ACC112 (cell line): ENCODE data around the gene TSPAN14.

ENCODE experiments used
- H2AFZ ChIP-seq: fragments of 200-600 bp; sonication (generic); one replicate; pipeline ENCODE4 v1.6.0; 2017; ENCODE audit warnings: antibody characterized with exemption, low read length; ENCODE audit not compliant: unreplicated experiment
- H3K27ac ChIP-seq: fragments of 200-600 bp; sonication (generic); 2 replicates; pipeline ENCODE4 v1.5.1; 2014; ENCODE audit warnings: low read depth, mild to moderate bottlenecking, antibody characterized with exemption, low read length, moderate library complexity
- H3K27me3 ChIP-seq: fragments of 200-600 bp; sonication (generic); 2 replicates; pipeline ENCODE4 v1.6.1; 2014; ENCODE audit warnings: mild to moderate bottlenecking, antibody characterized with exemption, low read length, moderate library complexity, mixed read lengths; ENCODE audit not compliant: insufficient read depth
- H3K36me3 ChIP-seq: fragments of 200-600 bp; sonication (generic); 2 replicates; pipeline ENCODE4 v1.6.1; 2016; ENCODE audit warnings: mild to moderate bottlenecking, antibody characterized with exemption, low read length, moderate library complexity, mixed read lengths; ENCODE audit not compliant: insufficient read depth
- H3K4me1 ChIP-seq: fragments of 200-600 bp; sonication (generic); one replicate; pipeline ENCODE4 v1.6.1; 2016; ENCODE audit warnings: low read length, mixed read lengths; ENCODE audit not compliant: insufficient read depth, unreplicated experiment, control insufficient read depth
- H3K4me3 ChIP-seq: fragments of 200-600 bp; sonication (generic); 2 replicates; pipeline ENCODE4 v1.5.1; 2014; ENCODE audit warnings: mild to moderate bottlenecking, low read depth, low read length
- H3K79me2 ChIP-seq: fragments of 200-600 bp; sonication (generic); one replicate; pipeline ENCODE4 v1.6.0; 2016; ENCODE audit warnings: low read length; ENCODE audit not compliant: control insufficient read depth, unreplicated experiment, insufficient read depth

TSPAN14 gene

GRCh38 chr10:80484243-80484642 lies 30.1 kb downstream of the TSPAN14 start:
- H3K4me1 ChIP-seq = peaks cover 18% of the 10 kb centered on the region
- no peaks in the 10 kb centered on the region for H3K27me3 ChIP-seq
- H3K27ac ChIP-seq = no peak overlapping the region
- no peak overlapping the region for H3K4me3 ChIP-seq
- no peak overlapping the region for H2AFZ ChIP-seq
- no peaks in the 10 kb centered on the region for H3K36me3 ChIP-seq
- peaks cover 52% of the 10 kb centered on the region for H3K79me2 ChIP-seq

- peaks cover 52% of the 10 kb centered on the region for H3K79me2 ChIP-seq
- H3K27me3 ChIP-seq = no peaks in the 10 kb centered on the region
- peaks cover 18% of the 10 kb centered on the region for H3K4me1 ChIP-seq
- H3K36me3 ChIP-seq = no peaks in the 10 kb centered on the region
- H3K27ac ChIP-seq = no peak overlapping the region
- no peak overlapping the region for H2AFZ ChIP-seq
- H3K4me3 ChIP-seq = no peak overlapping the region
These were observed 30.6 kb downstream of the TSPAN14 start for GRCh38 chr10:80484676-80485075.

GRCh38 chr10:80485076-80485945 lies 31.2 kb downstream of the TSPAN14 start:
- H3K79me2 ChIP-seq = peaks cover 52% of the 10 kb centered on the region
- no peaks in the 10 kb centered on the region for H3K36me3 ChIP-seq
- H3K4me1 ChIP-seq = peaks cover 18% of the 10 kb centered on the region
- no peak overlapping the region for H2AFZ ChIP-seq
- no peak overlapping the region for H3K27ac ChIP-seq
- no peak overlapping the region for H3K4me3 ChIP-seq
- H3K27me3 ChIP-seq = no peaks in the 10 kb centered on the region

- Histone ChIP-seq H3K27ac (no peak overlapping the region), H3K4me1 (peaks cover 18% of the 10 kb centered on the region), H3K4me3 (no peak overlapping the region), H3K36me3 (no peaks in the 10 kb centered on the region), H3K79me2 (peaks cover 51% of the 10 kb centered on the region), H2AFZ (no peak overlapping the region), H3K27me3 (no peaks in the 10 kb centered on the region)
These were observed 32.0 kb downstream of the TSPAN14 start for GRCh38 chr10:80485946-80486764.

GRCh38 chr10:80486785-80487420 lies 32.8 kb downstream of the TSPAN14 start:
- no peaks in the 10 kb centered on the region for H3K27me3 ChIP-seq
- peaks cover 18% of the 10 kb centered on the region for H3K4me1 ChIP-seq
- H3K36me3 ChIP-seq = no peaks in the 10 kb centered on the region
- H3K79me2 ChIP-seq = peaks cover 48% of the 10 kb centered on the region
- H3K27ac ChIP-seq = no peak overlapping the region
- H3K4me3 ChIP-seq = no peak overlapping the region
- H2AFZ ChIP-seq = no peak overlapping the region

GRCh38 chr10:80487421-80487785 lies 33.3 kb downstream of the TSPAN14 start:
- Histone ChIP-seq H3K27ac (no peak overlapping the region), H3K4me1 (peaks cover 18% of the 10 kb centered on the region), H2AFZ (no peak overlapping the region), H3K79me2 (peaks cover 48% of the 10 kb centered on the region), H3K4me3 (no peak overlapping the region), H3K27me3 (no peaks in the 10 kb centered on the region), H3K36me3 (no peaks in the 10 kb centered on the region)

GRCh38 chr10:80487791-80488538 lies 33.9 kb downstream of the TSPAN14 start:
- Histone ChIP-seq H3K36me3 (no peaks in the 10 kb centered on the region), H3K4me1 (peaks cover 18% of the 10 kb centered on the region), H2AFZ (no peak overlapping the region), H3K27me3 (no peaks in the 10 kb centered on the region), H3K27ac (no peak overlapping the region), H3K4me3 (no peak overlapping the region), H3K79me2 (peaks cover 48% of the 10 kb centered on the region)

GRCh38 chr10:80488539-80489066 lies 34.5 kb downstream of the TSPAN14 start:
- no peak overlapping the region for H3K4me3 ChIP-seq
- H2AFZ ChIP-seq = no peak overlapping the region
- peaks cover 14% of the 10 kb centered on the region for H3K4me1 ChIP-seq

GRCh38 chr10:80489371-80490112 lies 35.4 kb downstream of the TSPAN14 start:
- Histone ChIP-seq H3K27me3 (no peaks in the 10 kb centered on the region), H3K27ac (no peak overlapping the region), H3K4me3 (no peak overlapping the region), H2AFZ (no peak overlapping the region), H3K79me2 (peaks cover 44% of the 10 kb centered on the region), H3K4me1 (peaks cover 9% of the 10 kb centered on the region), H3K36me3 (no peaks in the 10 kb centered on the region)

More at GRCh38 chr10:80488539-80489066, 34.5 kb downstream of the TSPAN14 start:
- Histone ChIP-seq H3K79me2 (peaks cover 42% of the 10 kb centered on the region), H3K36me3 (no peaks in the 10 kb centered on the region), H3K27ac (no peak overlapping the region), H3K27me3 (no peaks in the 10 kb centered on the region)
